ENCODE results near the gene RSPH6A.

The RSPH6A gene

GRCh38 chr19:45842198-45842597 is 27.1 kb upstream of the RSPH6A start:
- H3K9me3 ChIP-seq = no peaks in the 10 kb centered on the region
- no peak for DNase-seq (ENCODE audit: low spot score in 2 of 2)
- H3K36me3 ChIP-seq (replicated peaks) = peaks cover 75% of the 10 kb centered on the region
- in situ Hi-C loops (cut with MboI; ENCODE audit: low sequenced_read_pairs) = no loop called here
- H3K4me3 ChIP-seq = no peak overlapping the region
- H3K4me1 ChIP-seq = no peaks in the 10 kb centered on the region
- H3K27me3 ChIP-seq (ENCODE audit: low read depth) = no peaks in the 10 kb centered on the region

- Histone ChIP-seq H3K9me3 (no peaks in the 10 kb centered on the region), H3K36me3 (replicated peaks) (peaks cover 88% of the 10 kb centered on the region), H3K27me3 (ENCODE audit: low read depth) (no peaks in the 10 kb centered on the region), H3K4me3 (no peak overlapping the region), H3K4me1 (no peaks in the 10 kb centered on the region)
- in situ Hi-C loops (cut with MboI; ENCODE audit: low sequenced_read_pairs) = no loop called here
- no peak for DNase-seq (ENCODE audit: low spot score in 2 of 2)
Measured at GRCh38 chr19:45834970-45835369, 19.9 kb upstream of the RSPH6A start.

GRCh38 chr19:45828945-45829344 is 13.8 kb upstream of the RSPH6A start:
- no peaks in the 10 kb centered on the region for H3K27me3 ChIP-seq (ENCODE audit: low read depth)
- in situ Hi-C loops (cut with MboI; ENCODE audit: low sequenced_read_pairs) = no loop called here

GRCh38 chr19:45828523-45828922 is 13.4 kb upstream of the RSPH6A start:
- Histone ChIP-seq H3K4me3 (no peak overlapping the region), H3K27me3 (ENCODE audit: low read depth) (no peaks in the 10 kb centered on the region), H3K9me3 (no peaks in the 10 kb centered on the region), H3K36me3 (replicated peaks) (peaks cover 91% of the 10 kb centered on the region), H3K4me1 (no peaks in the 10 kb centered on the region)
- DNase-seq (ENCODE audit: low spot score in 2 of 2) = no peak
- in situ Hi-C loops (cut with MboI; ENCODE audit: low sequenced_read_pairs) = no loop called here

More at GRCh38 chr19:45828945-45829344, 13.8 kb upstream of the RSPH6A start:
- Histone ChIP-seq H3K9me3 (no peaks in the 10 kb centered on the region), H3K4me1 (no peaks in the 10 kb centered on the region), H3K4me3 (no peak overlapping the region), H3K36me3 (replicated peaks) (peaks cover 93% of the 10 kb centered on the region)
- DNase-seq (ENCODE audit: low spot score in 2 of 2) = no peak

- no peak overlapping the region for H3K4me3 ChIP-seq
- peaks cover 94% of the 10 kb centered on the region for H3K36me3 ChIP-seq (replicated peaks)
- in situ Hi-C loops (cut with MboI; ENCODE audit: low sequenced_read_pairs) = no loop called here
- DNase-seq (ENCODE audit: low spot score in 2 of 2) = no peak
- H3K4me1 ChIP-seq = no peaks in the 10 kb centered on the region
- no peaks in the 10 kb centered on the region for H3K27me3 ChIP-seq (ENCODE audit: low read depth)
- H3K9me3 ChIP-seq = no peaks in the 10 kb centered on the region
Measured at GRCh38 chr19:45827459-45828093, 12.5 kb upstream of the RSPH6A start.

GRCh38 chr19:45826934-45827333 is 11.8 kb upstream of the RSPH6A start:
- no peak for DNase-seq (ENCODE audit: low spot score in 2 of 2)
- no peaks in the 10 kb centered on the region for H3K27me3 ChIP-seq (ENCODE audit: low read depth)
- H3K9me3 ChIP-seq = no peaks in the 10 kb centered on the region
- in situ Hi-C loops (cut with MboI; ENCODE audit: low sequenced_read_pairs) = no loop called here
- no peak overlapping the region for H3K4me3 ChIP-seq
- no peaks in the 10 kb centered on the region for H3K4me1 ChIP-seq
- peaks cover 91% of the 10 kb centered on the region for H3K36me3 ChIP-seq (replicated peaks)

- Histone ChIP-seq H3K27me3 (ENCODE audit: low read depth) (no peaks in the 10 kb centered on the region), H3K4me1 (no peaks in the 10 kb centered on the region), H3K36me3 (replicated peaks) (peaks cover 84% of the 10 kb centered on the region), H3K9me3 (no peaks in the 10 kb centered on the region), H3K4me3 (no peak overlapping the region)
- in situ Hi-C loops (cut with MboI; ENCODE audit: low sequenced_read_pairs) = no loop called here
- DNase-seq (ENCODE audit: low spot score in 2 of 2) = no peak
Measured at GRCh38 chr19:45825917-45826893, 11.1 kb upstream of the RSPH6A start.

GRCh38 chr19:45825263-45825605 is 10.1 kb upstream of the RSPH6A start:
- Histone ChIP-seq H3K4me3 (no peak overlapping the region), H3K36me3 (replicated peaks) (peaks cover 81% of the 10 kb centered on the region), H3K27me3 (ENCODE audit: low read depth) (no peaks in the 10 kb centered on the region), H3K4me1 (no peaks in the 10 kb centered on the region), H3K9me3 (no peaks in the 10 kb centered on the region)
- DNase-seq (ENCODE audit: low spot score in 2 of 2) = no peak
- in situ Hi-C loops (cut with MboI; ENCODE audit: low sequenced_read_pairs) = no loop called here

- no peaks in the 10 kb centered on the region for H3K4me1 ChIP-seq
- no peak overlapping the region for H3K4me3 ChIP-seq
- H3K36me3 ChIP-seq (replicated peaks) = peaks cover 82% of the 10 kb centered on the region
- no peaks in the 10 kb centered on the region for H3K27me3 ChIP-seq (ENCODE audit: low read depth)
- in situ Hi-C loops (cut with MboI; ENCODE audit: low sequenced_read_pairs) = no loop called here
- no peaks in the 10 kb centered on the region for H3K9me3 ChIP-seq
- no peak for DNase-seq (ENCODE audit: low spot score in 2 of 2)
Measured at GRCh38 chr19:45824531-45825262, 9.6 kb upstream of the RSPH6A start.

GRCh38 chr19:45824041-45824471 is 8.9 kb upstream of the RSPH6A start:
- no peaks in the 10 kb centered on the region for H3K4me1 ChIP-seq
- no peaks in the 10 kb centered on the region for H3K9me3 ChIP-seq
- H3K4me3 ChIP-seq = no peak overlapping the region
- H3K27me3 ChIP-seq (ENCODE audit: low read depth) = no peaks in the 10 kb centered on the region
- in situ Hi-C loops (cut with MboI; ENCODE audit: low sequenced_read_pairs) = no loop called here
- H3K36me3 ChIP-seq (replicated peaks) = peaks cover 77% of the 10 kb centered on the region
- no peak for DNase-seq (ENCODE audit: low spot score in 2 of 2)

GRCh38 chr19:45823182-45823581 is 8.1 kb upstream of the RSPH6A start:
- Histone ChIP-seq H3K36me3 (replicated peaks) (peaks cover 72% of the 10 kb centered on the region), H3K4me1 (no peaks in the 10 kb centered on the region), H3K27me3 (ENCODE audit: low read depth) (no peaks in the 10 kb centered on the region), H3K9me3 (no peaks in the 10 kb centered on the region), H3K4me3 (no peak overlapping the region)
- in situ Hi-C loops (cut with MboI; ENCODE audit: low sequenced_read_pairs) = no loop called here
- no peak for DNase-seq (ENCODE audit: low spot score in 2 of 2)

GRCh38 chr19:45822716-45823115 is 7.6 kb upstream of the RSPH6A start:
- H3K27me3 ChIP-seq (ENCODE audit: low read depth) = no peaks in the 10 kb centered on the region
- in situ Hi-C loops (cut with MboI; ENCODE audit: low sequenced_read_pairs) = no loop called here
- H3K9me3 ChIP-seq = no peaks in the 10 kb centered on the region
- H3K4me3 ChIP-seq = no peak overlapping the region
- H3K4me1 ChIP-seq = no peaks in the 10 kb centered on the region
- no peak for DNase-seq (ENCODE audit: low spot score in 2 of 2)
- peaks cover 67% of the 10 kb centered on the region for H3K36me3 ChIP-seq (replicated peaks)

- no peaks in the 10 kb centered on the region for H3K27me3 ChIP-seq (ENCODE audit: low read depth)
- H3K4me3 ChIP-seq = no peak overlapping the region
- no peak for DNase-seq (ENCODE audit: low spot score in 2 of 2)
- H3K4me1 ChIP-seq = no peaks in the 10 kb centered on the region
- H3K9me3 ChIP-seq = no peaks in the 10 kb centered on the region
- H3K36me3 ChIP-seq (replicated peaks) = peaks cover 58% of the 10 kb centered on the region
- in situ Hi-C loops (cut with MboI; ENCODE audit: low sequenced_read_pairs) = no loop called here
Measured at GRCh38 chr19:45821570-45821969, 6.5 kb upstream of the RSPH6A start.

GRCh38 chr19:45821103-45821521 is 6.0 kb upstream of the RSPH6A start:
- peaks cover 53% of the 10 kb centered on the region for H3K36me3 ChIP-seq (replicated peaks)

More at GRCh38 chr19:45821103-45821521, 6.0 kb upstream of the RSPH6A start:
- no peaks in the 10 kb centered on the region for H3K4me1 ChIP-seq
- H3K9me3 ChIP-seq = no peaks in the 10 kb centered on the region
- in situ Hi-C loops (cut with MboI; ENCODE audit: low sequenced_read_pairs) = no loop called here
- H3K4me3 ChIP-seq = no peak overlapping the region
- no peak for DNase-seq (ENCODE audit: low spot score in 2 of 2)
- no peaks in the 10 kb centered on the region for H3K27me3 ChIP-seq (ENCODE audit: low read depth)
